Peyer's patch (tissue), 4 donors: ENCODE data around the gene PXDC1.

Experiments used
- POLR2A ChIP-seq, 2 donors: fragments of 450-650 bp; IDR thresholded peaks; one replicate each; pipeline ENCODE4 v1.5.1; 2017; ENCODE audit warnings: antibody characterized with exemption in 2 of 2, mild to moderate bottlenecking in 2 of 2, moderate library complexity in 2 of 2
- TF ChIP-seq, protein P1 (sequence below), 6 experiments: fragments of 450-650 bp in 4 of 6; fragments of 200-600 bp in 2 of 6; sonication (generic) in 1 of 6; IDR thresholded peaks; one replicate each; pipeline ENCODE4 v1.5.1; 2017 to 2019; ENCODE audit warnings: antibody characterized with exemption in 6 of 6, mild to moderate bottlenecking in 3 of 6, moderate library complexity in 1 of 6

GRCh38 chr6:3696525-3697088 lies 54.9 kb downstream of the PXDC1 start:
- TF ChIP-seq, protein P1, sequence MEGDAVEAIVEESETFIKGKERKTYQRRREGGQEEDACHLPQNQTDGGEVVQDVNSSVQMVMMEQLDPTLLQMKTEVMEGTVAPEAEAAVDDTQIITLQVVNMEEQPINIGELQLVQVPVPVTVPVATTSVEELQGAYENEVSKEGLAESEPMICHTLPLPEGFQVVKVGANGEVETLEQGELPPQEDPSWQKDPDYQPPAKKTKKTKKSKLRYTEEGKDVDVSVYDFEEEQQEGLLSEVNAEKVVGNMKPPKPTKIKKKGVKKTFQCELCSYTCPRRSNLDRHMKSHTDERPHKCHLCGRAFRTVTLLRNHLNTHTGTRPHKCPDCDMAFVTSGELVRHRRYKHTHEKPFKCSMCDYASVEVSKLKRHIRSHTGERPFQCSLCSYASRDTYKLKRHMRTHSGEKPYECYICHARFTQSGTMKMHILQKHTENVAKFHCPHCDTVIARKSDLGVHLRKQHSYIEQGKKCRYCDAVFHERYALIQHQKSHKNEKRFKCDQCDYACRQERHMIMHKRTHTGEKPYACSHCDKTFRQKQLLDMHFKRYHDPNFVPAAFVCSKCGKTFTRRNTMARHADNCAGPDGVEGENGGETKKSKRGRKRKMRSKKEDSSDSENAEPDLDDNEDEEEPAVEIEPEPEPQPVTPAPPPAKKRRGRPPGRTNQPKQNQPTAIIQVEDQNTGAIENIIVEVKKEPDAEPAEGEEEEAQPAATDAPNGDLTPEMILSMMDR (IDR thresholded peaks at IDR 0.05): no peak
- no peak for TF ChIP-seq POLR2A (IDR thresholded peaks at IDR 0.05)
